Stimulated activated CD4-positive, alpha-beta T cell treated with anti-CD3 and anti-CD28 coated beads, Interleukin-4, amount 100 ng/mL, for 1 hour (primary cell): ENCODE data around the gene P2RY2.

ENCODE experiments used
- DNase-seq: peaks from one replicate; pipeline ENCODE4 v3.0.0-alpha.2; 2020

The P2RY2 gene

DNA sequence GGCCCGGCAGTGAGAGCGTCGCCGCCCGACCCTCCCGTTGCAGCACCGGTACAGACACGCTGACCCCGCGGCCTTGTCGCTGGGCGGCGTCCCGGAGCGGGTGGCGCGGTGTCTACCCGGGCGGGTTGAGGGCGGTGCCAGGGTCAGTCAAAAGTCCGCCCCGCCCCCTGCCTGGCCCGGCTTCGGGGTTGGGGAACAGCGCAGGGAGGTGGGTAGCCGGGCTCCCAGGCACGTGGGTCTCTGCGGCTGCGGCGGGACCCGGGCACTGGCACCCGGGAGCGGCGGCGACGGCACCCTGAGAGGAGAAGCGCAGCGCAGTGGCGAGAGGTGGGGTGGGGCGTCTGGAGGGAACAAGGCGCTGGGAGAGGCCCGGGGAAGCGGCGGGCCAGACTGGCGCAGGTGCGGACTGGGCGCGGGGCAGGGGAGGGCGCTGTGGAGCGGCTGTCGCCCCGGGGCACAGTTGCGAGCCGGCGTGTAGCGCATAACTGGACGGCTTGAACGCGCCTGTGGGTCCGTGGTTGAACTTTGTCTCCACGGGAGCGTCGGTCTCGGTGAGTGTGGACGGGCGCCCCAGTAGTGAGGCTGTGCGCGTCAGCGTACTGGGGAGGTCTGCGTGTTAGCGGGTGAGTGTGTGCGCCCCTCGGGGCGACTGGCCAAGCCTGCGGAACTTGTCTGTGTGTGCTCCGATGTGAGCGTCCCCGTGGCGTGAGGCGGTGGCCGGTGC lies at the start of gene P2RY2:
Gene P2RY2 (plus strand): TSS at position 176 of the 724 bp plus-strand sequence. CDS start 15,879 bp downstream, outside the sequence.
- DNase-seq = peak; percentile 39

DNA sequence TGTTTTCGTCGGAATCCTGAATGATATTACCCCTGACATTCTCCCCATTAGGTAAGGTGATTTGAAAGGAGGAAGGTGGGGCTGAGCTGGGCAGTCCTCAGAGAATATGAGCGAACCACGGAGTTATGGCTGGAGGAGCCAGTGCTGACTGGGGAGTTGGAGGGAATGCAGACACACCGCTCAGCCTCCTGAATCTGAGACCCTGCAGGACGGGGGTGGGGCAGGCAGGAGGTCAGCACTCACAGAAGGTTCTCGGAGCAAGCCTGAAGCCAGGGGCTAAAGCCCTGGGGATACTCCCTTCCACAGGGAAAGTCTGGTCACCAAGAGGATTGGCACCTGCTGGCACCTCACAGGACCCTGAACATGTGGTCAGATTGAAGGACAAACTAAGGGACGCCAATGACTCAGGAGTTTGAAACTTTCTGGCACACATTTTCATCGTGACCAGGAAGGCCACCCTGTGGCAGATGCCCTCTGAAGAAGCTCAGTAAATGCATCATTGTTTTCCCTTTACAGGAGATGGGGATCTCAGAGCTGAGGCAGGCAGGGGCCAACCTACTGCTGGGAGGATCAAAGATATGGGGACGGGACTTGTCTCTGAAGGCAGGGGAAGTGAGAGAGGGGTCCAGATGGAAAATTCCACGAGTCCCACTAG lies 49.0 kb upstream of the P2RY2 start:
- DNase-seq = no peak

DNA sequence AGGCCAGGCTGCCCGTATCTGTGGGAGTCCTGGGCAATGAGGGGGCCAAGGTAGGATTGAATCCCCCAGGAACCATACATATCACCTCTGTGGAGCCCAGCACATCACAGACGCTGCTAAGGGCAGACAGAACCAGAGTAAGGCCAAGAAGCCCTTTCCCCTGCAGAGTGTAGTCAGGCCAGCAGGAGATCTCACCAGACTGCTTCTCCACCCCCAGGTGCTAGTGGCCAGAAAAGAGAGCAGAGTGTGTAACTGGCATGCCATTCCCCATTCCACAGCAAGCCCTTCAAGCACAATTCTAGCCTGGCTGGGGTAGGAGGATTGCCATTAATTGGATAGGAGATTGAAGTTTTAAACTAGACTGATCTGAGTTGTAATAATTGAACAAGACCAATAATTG lies 47.9 kb upstream of the P2RY2 start:
- DNase-seq = no peak

DNA sequence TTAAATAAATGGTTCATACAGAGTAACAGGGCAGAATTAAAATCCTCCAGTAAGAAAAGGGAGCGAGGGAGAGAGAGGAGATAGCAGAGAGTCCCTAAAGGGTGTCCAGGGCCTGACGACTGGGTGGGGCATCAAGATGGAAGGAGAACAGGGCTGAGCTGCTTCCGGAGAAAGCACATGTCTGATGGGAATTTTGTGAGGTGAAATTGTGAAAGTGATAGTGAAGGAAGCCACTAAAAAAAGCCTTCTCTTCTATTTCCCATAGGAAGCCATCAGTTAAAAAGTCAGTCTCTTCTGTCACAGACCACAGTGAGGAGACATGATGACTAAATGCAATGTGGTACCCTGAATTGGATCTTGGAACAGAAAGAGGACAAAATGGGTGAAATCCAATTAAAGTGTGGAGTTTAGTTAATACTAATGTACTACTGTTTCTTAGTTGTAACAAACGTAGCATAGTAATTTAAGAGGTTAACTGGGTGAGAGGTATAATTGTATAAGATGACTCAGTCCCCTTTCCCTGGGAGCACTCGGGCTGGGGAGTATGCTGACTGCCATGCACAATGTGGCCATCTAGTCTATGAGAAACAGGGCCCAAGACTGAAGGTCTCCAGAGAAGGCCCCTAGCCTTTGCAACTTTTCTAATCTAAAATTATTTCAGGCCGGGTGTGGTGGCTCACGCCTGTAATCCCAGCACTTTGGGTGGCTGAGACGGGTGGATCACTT lies 46.5 kb upstream of the P2RY2 start:
- no peak for DNase-seq

DNA sequence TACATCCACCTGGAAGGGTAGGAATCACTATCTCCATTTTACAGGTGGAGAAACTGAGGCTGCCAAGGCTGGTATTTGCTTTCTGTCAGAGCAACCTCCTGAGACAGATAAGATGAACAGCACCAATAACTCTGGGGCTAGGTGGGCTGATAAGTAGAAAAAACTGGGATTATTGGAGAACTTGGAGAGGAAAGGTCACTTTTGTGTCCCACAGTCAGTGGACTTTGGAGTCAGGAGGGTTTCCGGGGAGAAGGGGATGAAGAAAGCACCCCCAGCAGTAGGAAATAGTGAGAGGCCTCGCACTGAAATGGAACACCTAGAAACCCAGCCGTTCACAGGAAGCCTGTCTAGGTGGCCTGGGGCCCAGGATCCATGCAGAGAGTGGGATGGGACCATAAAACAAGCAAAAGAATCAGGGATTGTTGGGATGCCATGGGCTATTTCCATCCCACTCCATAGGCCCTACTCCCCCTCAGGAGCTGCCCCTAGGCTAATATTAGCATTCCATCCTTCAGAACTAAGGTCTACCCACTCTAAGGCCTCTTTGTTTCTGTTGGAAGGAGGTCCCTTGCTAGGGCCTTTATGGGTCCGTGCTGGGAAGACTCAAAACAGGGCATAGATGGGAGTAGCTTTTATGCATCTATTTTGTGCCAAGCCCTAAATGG lies 45.0 kb upstream of the P2RY2 start:
- DNase-seq = no peak

DNA sequence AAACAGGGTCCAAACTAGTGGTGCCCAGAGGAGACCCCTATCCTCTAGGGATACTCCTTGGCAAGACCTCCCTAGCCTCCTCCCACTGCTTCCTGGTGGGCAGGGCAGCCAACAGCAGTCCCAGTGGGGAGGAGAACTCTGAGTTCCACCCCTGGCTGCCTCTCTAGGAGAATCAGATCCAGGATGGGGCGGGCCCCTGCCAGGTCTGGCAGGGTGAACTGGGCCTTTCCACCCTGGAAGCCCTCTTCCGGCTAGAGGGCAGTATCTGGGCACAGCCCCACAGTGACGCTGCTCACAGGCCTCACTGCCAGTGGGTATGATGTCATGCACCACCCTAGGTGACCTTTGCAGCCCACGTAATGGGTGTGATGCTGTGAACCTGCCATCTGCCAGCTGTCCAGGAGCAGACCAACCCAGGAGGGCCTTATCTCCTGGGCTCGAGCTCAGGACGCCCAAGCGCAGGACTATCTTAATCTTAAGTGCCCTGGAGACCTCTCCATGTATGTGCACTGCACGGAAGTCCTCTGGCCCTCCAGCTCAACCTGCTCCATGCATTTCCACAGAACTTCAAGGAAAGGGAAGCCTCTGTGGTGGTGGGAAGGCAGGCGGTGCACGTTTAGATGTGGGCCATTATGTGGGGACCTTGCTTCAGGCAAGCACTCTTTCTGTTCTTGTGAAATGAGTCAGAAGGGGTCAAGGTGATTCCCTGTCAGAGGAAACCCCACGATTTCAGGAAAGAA lies 44.2 kb upstream of the P2RY2 start:
- no peak for DNase-seq

DNA sequence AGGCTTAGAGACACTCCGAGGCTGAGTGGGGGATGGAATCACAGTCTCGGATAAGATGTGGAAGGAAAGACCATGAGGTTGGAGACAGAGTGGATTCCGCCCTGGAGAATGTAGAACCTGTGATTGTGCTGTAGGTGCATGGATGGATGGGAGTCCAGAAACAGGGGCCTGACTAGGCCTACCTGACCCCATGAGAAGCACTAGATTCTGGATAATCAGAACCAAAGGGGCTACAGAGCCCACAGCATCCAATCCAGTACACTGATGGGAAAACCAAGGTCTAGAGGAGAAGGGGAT lies 43.6 kb upstream of the P2RY2 start:
- no peak for DNase-seq

DNA sequence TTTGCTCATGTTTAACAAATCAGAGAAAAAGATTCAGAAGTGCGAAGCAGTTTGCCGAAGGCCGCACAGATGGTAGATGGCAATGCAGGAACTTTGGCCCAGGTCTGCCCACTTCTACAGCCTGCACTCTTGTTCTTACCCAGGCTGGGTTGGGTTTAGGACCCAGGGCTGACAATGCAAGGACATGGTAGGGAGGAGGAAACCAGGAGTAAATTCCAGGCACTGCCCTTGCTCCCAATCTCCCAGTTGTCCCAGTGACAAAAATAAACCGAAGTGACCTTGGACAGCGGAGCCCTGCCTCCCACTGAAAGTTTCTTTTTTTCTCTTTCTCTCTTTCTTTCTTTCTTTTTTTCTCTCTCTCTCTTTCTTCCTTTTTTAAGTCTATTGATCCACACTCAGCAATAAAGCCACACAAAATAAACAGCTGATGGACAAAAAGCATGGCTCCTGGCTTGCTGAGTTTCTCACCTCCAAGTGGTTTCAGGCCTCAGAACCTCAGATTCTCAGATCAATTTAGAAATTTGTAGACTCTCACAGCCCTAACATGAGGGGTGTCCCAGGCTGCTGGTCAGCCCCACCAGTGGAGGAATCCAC lies 42.4 kb upstream of the P2RY2 start:
- DNase-seq = no peak

DNA sequence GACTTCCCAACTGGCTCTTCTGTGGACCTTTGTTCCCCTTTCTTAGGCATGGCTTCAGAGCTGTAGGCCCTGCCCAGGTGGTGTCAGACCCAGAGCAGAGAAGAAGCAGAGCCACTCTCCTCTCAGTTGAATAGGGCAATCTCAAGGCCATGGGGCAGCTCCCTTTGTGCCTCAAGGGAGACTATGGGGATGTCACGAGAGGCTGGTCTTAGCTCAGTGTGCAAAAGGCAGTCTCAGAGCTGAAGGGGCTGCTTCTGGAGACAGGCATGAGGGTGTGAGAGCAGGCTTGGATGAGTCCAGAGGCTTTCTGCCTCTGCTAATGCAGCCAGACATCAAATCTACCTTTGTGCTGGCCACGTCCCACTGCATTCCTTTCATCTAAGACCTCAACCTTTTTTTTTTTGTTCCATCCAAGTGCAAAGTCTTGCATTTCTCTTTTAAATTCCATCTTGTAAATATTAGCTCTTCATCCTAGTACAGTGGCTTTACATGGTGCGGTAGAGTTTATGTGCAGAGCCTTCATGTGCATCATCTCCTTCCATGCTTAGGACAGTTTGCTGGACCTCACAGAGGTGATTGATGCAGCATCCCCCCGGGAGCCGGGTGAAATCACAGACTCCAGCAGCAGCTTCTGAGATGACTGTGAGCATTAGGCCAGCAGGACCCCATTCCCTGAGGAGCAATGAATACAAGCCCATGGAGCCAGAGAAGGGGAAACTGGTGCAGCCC lies 41.8 kb upstream of the P2RY2 start:
- no peak for DNase-seq

DNA sequence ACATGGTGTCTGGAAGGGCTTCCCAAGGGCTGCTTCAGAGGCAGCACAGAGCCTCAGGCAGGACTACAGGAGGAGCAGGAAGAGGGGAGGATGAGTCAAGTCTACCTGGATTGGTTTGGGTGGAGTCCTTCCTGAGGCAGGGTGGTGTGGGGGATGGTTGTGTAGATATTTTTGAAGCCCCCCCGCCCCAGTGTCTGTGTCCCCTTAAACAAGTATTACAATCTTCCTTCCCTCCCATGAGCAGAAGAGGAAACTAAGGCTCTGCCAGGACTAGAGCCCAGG lies 41.3 kb upstream of the P2RY2 start:
- no peak for DNase-seq

DNA sequence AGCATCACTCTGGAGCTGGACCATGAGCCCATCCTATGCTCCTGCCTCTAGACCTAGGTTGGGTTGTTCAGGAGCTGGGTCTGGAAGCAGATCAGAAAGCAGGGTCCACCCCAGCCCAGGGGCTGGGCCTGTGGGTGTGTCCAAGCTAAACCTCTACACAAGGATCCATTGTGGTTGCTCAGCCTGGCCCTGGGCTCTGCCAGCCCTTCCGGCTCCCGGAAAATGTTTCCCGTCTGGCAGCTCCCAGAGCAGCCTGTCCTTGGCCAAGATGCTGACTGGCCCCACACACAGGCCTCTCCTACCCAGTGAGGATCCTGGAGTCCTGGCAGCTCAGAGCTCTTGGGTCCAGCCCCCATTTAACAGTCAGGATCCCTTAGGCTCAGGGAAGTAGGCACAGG lies 40.7 kb upstream of the P2RY2 start:
- no peak for DNase-seq

DNA sequence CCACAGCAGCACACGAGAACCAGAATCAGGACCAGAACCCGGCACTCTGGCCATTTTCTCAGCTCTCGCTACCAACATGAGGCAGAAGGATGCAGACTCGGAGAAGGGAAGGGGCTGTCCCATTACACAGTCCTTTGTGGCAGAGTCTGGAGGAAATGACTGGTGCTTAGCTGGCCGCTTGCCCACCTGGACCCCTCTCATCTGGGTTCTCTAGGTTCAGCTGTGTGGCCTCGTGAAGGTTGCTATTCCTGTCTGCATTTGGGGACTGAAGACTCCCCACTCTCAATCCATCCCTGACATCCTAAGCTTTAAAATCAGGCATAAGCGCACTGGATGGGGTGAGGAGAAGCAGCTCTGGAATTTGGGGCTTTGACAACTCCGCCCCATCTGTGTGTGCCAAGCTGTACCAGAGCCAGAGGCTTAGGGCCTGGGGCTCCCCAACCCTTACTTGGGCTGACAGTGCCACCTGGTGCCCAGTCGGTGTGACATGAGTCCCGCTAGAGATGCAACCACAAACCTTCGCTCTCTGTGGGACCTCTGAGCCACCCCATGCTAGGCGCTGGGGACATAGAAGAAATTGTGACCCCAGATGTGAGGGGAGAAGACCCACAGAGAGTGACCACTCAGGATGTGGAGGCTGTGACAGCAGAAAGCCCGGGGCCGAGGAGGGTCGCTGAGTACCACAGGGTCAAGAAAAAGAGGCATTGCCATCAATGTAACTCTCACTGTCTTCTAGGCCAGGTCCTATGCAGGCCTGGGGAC lies 40.1 kb upstream of the P2RY2 start:
- DNase-seq = peak; percentile 80

DNA sequence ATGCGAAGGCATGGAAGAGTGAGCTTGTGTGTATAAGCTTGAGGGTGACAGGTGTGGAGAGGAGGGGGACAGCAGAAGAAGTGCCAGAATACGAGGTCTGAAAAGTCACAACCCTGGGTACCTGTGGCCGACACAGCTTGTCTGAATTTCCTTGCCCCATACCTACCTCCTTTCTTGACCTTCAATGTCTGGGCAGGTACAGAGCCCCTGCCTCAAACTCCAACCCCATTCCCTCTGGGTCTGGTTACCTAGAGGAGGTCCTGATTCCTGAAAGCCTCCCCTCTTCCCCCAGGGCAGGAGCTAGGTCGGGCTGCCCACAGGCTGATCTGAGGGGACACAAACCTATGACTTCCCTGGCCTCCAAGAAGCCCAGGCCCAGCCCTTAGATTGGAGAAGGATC lies 39.4 kb upstream of the P2RY2 start:
- DNase-seq = no peak

DNA sequence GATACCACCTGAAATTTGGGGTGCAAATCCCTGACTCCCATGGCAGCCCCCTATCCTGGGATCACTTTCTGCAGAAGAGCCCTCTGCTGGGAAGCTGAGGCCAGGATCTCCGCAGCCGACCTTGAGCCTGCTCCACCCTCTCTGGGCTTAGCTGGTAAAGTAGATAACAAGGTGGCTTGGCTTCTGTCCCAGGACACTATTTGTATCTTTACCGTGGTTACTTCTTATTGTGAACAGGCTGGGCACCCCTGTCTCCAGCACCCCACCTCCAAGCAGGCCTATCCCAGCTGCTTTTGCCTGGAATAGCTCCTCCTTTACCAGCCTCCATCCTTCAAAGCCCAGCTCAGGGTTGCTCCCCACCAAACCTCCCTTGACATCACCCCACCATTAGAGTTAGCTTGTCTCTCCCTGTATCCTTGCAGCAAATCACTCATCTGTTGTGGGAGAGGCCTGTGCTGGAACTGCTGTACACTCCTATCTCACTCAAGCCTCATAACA lies 35.2 kb upstream of the P2RY2 start:
- no peak for DNase-seq

DNA sequence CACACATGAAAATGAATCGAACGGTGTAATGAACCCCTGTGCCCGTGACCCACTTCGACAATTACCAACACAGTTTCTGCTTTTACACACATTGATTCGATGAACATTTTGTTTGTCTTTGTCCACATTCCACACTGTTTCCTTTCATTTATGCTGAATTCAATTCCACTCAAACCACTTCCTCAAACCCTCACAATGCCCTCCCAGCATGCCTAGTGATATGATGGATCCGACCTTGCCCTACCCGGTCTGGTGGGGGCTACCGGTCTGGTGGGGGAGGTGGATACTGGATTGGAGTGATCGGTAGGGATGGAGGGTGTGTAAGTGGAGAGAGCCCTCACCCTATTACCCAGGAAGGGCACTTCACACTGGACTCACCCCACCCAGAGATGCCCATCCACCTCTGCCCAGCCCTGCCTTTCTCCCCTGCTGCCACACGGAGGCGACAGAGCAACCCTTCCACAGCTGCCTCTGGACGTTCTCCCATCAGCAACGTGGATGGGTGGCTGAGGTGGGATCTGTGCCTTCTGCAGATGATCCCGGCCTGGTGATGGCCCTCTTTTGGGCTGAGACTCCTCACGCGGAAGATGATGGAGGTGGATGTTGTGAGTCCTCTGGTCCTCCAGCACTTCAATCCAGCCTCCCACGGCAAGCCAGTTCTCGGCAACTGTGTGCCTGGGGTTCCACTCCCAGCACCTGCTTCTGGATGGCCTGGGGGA lies 33.0 kb upstream of the P2RY2 start:
- peak; percentile 54 for DNase-seq

DNA sequence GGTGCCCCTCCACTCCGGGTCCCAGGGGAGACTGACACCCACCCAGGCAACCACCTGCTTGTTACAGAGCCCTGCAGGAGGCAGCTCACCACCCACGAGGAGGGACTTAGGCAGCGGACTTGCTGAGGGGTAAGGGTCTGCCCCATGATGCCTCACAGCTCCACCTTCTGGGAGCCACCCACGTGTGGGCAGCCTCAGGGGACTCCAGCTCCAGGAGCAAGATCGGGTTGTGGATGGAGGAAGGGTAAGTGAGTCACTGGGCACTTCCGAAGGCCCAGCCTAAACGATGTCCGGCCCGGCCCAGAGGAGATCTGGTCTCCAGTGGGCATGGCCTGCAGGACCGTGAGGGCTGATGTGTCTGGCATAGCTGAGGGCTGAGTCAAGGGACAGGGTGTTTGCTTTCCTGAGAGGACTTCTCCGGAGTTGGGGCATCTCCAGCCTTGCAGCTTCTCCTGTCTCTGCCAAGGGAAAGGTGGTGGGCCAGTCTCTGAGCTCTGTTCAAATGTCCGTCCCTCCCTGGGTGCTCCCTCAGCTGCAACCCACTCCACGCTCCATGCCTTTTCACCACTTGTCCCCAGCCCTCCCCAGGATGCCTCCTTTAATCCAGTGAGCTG lies 32.3 kb upstream of the P2RY2 start:
- DNase-seq = no peak

DNA sequence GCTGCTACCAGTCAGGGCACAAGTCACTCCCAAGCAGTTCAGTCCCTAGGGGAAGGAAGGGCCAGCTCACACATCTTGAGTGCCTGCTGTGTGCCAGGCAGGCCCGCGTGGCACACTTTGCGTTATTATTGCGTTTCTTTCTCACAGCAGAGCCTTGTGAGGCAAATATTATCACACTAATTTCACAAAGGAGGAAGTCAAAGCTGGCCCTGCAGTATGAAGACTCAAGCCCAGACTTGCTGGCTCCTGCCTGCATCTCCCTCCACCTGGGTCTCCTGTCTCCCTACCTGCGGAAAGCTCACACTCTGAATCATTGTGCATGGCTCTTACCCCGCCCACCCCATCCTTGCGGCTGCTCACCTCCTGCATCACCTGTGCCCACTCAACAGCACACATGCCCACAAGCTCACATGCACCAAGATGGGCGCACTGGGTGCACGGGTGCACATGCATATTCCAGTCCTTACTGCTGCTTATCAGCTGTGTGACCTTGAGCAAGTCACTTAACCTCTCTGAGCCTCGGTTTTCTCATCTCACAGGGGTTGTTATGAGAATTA lies 31.7 kb upstream of the P2RY2 start:
- no peak for DNase-seq

DNA sequence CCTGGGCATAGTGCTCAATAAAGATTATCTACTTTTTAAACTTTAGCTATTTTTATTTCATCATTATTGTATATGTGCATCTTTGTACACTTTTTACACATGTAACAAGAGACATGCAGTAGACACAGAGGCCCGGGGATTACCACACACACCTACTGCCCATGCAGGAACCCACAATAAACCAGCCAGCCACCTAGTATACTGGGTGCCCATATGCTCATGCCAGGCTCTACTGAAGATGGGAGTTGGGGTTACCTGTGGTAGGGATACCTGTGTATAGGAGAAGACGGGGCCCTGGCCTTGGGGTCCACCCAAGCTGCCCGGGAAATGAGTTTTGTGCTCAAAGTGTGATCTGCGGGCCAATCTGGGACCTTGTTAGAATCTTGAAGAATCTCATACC lies 31.2 kb upstream of the P2RY2 start:
- no peak for DNase-seq

DNA sequence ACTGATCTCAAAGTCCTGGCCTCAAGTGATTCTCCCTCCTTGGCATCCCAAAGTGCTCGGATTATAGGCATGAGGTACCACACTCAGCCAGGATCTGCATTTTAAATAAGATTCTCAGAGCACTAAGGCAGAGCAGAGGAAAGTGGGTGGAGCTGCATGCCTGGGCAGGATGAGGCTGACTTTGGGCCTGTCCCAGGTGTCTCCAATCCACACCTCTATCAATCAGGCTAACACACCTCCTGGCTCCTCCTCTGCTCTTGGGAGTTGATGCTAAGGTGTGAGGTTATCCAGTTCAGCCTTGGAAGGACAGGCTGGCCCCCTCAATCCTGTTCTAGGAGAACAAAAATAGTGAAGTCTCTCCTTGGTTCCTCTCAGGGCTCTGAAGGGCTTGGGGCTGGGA lies 30.2 kb upstream of the P2RY2 start:
- DNase-seq = no peak

DNA sequence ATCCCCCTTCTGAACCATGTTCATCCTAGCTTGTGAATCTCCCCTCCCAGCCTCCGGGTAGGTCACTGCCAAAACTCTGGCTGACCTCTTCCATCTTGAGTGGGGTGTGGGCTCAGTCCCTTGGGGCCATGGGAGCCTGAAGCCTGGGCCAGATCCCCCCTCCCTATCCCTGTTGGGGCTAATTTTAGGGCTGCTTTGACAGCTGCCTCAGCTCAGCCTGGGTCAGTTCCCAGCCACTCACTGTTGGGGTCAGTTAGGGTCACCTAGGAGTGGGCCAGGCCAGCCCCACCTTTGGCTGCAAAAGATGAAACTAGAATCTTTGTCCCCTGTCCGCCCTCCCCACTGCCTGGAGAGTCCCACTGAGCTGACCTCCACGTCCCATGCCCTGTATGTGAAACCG lies 29.8 kb upstream of the P2RY2 start:
- no peak for DNase-seq
